C4-2B (cell line): ENCODE measurements around the gene ACSM5.

Experiments used
- H3K27ac ChIP-seq: fragments of 450-650 bp; 2 replicates; pipeline ENCODE4 v1.5.1; 2017
- ZFX ChIP-seq: fragments of 450-650 bp; IDR thresholded peaks from 2 replicates; pipeline ENCODE4 v1.6.1; 2017
- TF ChIP-seq, protein P1 (sequence below): fragments of 450-650 bp; conservative IDR thresholded peaks from 2 replicates; pipeline ENCODE4 v1.5.1; 2017; ENCODE audit warnings: mild to moderate bottlenecking

The ACSM5 gene, protein sequence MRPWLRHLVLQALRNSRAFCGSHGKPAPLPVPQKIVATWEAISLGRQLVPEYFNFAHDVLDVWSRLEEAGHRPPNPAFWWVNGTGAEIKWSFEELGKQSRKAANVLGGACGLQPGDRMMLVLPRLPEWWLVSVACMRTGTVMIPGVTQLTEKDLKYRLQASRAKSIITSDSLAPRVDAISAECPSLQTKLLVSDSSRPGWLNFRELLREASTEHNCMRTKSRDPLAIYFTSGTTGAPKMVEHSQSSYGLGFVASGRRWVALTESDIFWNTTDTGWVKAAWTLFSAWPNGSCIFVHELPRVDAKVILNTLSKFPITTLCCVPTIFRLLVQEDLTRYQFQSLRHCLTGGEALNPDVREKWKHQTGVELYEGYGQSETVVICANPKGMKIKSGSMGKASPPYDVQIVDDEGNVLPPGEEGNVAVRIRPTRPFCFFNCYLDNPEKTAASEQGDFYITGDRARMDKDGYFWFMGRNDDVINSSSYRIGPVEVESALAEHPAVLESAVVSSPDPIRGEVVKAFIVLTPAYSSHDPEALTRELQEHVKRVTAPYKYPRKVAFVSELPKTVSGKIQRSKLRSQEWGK

DNA sequence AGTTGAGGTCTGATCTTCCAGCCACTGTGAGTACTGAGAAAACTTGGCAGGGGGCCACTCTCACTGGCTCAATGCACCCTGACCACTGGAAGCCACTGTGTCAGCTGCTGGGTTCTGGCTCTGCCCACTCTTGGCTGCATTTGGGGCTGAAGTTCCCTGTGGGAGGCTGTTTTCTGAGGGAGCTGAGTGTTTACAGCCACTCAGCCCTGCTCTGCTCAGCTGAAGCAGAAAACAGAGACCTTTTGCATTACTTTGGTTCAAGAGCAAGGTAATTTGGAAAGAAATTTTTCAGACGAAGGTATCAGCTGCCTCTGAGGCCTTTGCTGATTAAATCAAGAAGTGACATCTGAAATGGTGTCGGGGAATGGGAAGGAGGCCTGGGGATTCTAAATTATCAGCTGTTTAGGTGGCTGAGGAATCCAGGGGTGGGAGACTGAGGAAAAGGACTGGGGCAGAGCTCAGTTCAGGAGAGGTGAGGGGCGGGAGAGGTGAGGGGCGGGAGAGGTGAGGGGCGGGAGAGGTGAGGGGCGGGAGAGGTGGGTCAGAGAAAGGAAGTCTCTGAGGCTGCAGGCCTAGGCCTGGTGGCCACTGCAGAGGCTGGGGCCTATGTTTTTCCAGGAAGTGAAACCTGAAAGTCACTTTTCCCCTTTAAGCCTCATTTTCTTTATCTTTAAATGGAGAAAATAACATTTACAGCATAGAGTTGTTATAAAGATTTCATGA is at the start of gene ACSM5:
TSS of gene ACSM5 (plus strand) at position 137 of the 723 bp plus-strand sequence. CDS start 1,951 bp downstream, outside the sequence.
- H3K27ac ChIP-seq = no peak within 1 kb of the TSS
- TF ChIP-seq, protein P1, sequence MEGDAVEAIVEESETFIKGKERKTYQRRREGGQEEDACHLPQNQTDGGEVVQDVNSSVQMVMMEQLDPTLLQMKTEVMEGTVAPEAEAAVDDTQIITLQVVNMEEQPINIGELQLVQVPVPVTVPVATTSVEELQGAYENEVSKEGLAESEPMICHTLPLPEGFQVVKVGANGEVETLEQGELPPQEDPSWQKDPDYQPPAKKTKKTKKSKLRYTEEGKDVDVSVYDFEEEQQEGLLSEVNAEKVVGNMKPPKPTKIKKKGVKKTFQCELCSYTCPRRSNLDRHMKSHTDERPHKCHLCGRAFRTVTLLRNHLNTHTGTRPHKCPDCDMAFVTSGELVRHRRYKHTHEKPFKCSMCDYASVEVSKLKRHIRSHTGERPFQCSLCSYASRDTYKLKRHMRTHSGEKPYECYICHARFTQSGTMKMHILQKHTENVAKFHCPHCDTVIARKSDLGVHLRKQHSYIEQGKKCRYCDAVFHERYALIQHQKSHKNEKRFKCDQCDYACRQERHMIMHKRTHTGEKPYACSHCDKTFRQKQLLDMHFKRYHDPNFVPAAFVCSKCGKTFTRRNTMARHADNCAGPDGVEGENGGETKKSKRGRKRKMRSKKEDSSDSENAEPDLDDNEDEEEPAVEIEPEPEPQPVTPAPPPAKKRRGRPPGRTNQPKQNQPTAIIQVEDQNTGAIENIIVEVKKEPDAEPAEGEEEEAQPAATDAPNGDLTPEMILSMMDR = no peak
- no peak for TF ChIP-seq ZFX

DNA sequence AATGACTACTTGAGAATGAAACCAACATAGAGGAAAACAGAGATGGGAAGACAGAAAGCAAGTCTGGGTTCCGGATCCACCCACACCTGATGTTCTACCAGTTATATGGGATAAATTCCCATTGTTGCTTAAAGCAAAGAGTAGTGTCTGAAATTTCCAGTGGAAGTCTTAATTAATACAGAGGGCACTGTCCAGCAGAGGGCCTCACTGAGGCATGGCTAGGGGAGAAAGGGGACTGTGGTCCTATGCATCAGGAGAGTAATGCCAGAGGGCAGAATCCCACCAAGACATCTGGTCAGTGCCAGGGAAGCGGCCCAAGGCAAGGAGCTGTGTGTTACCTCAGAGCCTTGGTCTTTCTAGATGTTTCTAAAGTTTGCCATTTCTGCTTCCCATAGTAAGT is 49.3 kb upstream of the ACSM5 start:
- TF ChIP-seq, protein P1 = peak; percentile 50
- TF ChIP-seq ZFX = no peak
- no peak overlapping the region for H3K27ac ChIP-seq

DNA sequence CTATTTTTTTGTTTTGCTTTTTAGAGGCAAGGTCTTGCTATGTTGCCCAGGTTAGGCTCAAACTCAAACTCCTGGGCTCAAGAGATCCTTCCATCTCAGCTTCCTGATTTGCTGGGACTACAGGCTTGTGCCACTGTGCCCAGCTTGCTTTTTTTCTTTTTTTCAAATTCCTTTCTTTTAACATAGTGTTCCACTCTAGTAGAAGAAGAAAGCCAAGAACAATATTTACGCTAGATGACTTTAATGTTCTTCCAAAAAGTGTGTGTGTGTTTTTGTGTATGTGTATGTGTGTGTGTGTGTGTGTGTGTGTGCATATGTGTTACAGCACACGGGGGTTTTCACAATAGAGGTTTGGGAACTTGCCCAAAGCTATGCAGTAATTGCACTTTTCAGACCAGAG is 46.1 kb upstream of the ACSM5 start:
- TF ChIP-seq, protein P1 = no peak
- TF ChIP-seq ZFX = no peak
- H3K27ac ChIP-seq = no peak overlapping the region

DNA sequence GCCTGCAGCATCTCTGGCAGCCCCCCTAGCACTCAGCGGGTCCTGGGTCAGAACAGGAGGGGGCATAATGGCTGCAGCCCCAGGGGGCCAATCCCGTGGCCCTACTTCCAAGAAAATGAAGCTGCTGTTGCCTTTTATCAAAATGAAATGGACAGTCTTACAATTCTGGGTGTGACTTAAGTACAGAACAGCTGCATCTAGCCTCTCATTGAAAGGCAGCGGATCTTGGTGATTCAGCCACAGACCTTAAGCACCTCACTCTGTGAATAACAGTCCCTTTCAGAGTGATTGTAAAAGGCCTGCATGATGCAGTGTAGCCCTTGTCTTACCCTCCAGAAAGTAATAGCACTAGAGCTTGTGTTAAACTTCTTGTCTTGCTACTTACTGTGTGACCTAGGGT is 45.3 kb upstream of the ACSM5 start:
- TF ChIP-seq, protein P1 = no peak
- no peak for TF ChIP-seq ZFX
- H3K27ac ChIP-seq = no peak overlapping the region

DNA sequence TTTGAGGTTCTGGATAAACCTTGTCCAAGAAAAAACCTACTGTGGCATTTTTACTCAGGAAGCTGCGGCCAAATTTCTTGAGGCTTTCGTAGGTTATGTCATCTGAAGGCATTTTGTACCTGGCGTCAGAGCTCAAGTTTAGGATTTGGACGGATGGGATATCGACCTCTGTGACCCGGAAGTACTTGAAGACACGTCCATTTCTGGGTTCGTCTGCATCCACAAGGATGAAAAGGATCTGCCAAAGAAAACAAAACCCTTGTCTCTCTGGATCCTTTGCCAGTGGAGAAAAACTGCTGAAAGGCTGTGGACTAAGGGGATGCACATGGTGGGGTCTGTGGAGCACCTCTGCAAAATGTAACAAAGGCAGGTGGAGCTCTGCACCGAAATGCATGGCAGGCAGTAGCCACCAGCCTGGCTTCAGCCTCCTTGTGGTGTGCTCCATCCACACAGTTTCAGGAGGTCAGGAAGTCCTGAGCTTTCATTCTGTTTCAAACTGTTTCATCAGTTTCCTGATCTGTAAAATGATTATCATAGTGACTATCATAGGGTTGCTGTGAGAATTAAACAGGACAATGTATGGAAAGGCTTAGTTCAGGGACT is 39.8 kb upstream of the ACSM5 start:
- no peak for TF ChIP-seq ZFX
- TF ChIP-seq, protein P1 = no peak
- no peak overlapping the region for H3K27ac ChIP-seq

DNA sequence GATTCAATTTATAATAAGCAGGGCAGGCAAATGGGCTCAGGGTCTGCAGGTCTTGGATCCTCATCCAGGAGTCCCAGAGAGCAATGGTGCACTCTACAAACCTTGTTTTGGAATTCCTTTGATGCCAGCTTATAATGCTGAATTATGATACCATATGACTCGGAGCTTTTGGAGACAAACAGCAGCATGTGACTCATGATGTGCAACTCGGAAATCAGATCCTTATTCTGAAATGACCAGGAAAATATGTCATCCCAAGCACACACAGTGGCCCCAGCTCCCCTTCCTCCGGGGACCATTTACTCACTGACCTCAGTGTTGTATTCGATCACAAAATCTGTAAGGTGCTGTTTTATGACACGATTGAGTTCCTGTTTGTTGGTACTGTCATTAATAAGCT is 36.6 kb upstream of the ACSM5 start:
- H3K27ac ChIP-seq = no peak overlapping the region
- no peak for TF ChIP-seq ZFX
- TF ChIP-seq, protein P1 = no peak
